Measurements from ENCODE around the gene EN2.
"Not testable (repeated sequence)": the region's sequence is repeated elsewhere in the genome, so short reads cannot be mapped to it uniquely, and the experiment has no call there.

The EN2 gene

GRCh38 chr7:155425887-155426286 is 32.0 kb upstream of the EN2 start:
- DNase-seq (ENCODE audit: low read depth, low spot score): no peak

- DNase-seq (ENCODE audit: low read depth, low spot score): no peak
These were observed 31.2 kb upstream of the EN2 start for GRCh38 chr7:155426543-155427410.

- DNase-seq (ENCODE audit: low read depth, low spot score): no peak
These were observed 30.4 kb upstream of the EN2 start for GRCh38 chr7:155427411-155428038.

- DNase-seq (ENCODE audit: low read depth, low spot score): no peak
These were observed 29.6 kb upstream of the EN2 start for GRCh38 chr7:155428171-155428834.

- DNase-seq (ENCODE audit: low read depth, low spot score): no peak
These were observed 28.3 kb upstream of the EN2 start for GRCh38 chr7:155429651-155430050.

GRCh38 chr7:155430606-155431005 is 27.3 kb upstream of the EN2 start:
- no peak for DNase-seq (ENCODE audit: low read depth, low spot score)

- no peak for DNase-seq (ENCODE audit: low read depth, low spot score)
These were observed 26.7 kb upstream of the EN2 start for GRCh38 chr7:155431231-155431630.

- DNase-seq (ENCODE audit: low read depth, low spot score): no peak
These were observed 26.2 kb upstream of the EN2 start for GRCh38 chr7:155431711-155432110.

GRCh38 chr7:155435110-155435509 is 22.8 kb upstream of the EN2 start:
- no peak for DNase-seq (ENCODE audit: low read depth, low spot score)

GRCh38 chr7:155437836-155438235 is 20.1 kb upstream of the EN2 start:
- DNase-seq (ENCODE audit: low read depth, low spot score): no peak

GRCh38 chr7:155438777-155439176 is 19.2 kb upstream of the EN2 start:
- no peak for DNase-seq (ENCODE audit: low read depth, low spot score)

- no peak for DNase-seq (ENCODE audit: low read depth, low spot score)
These were observed 18.5 kb upstream of the EN2 start for GRCh38 chr7:155439311-155440017.

GRCh38 chr7:155440018-155440410 is 17.9 kb upstream of the EN2 start:
- no peak for DNase-seq (ENCODE audit: low read depth, low spot score)

- no peak for DNase-seq (ENCODE audit: low read depth, low spot score)
These were observed 16.1 kb upstream of the EN2 start for GRCh38 chr7:155441856-155442255.

GRCh38 chr7:155444746-155445145 is 13.2 kb upstream of the EN2 start:
- no peak for DNase-seq (ENCODE audit: low read depth, low spot score)

GRCh38 chr7:155445606-155446005 is 12.3 kb upstream of the EN2 start:
- not testable (repeated sequence) for DNase-seq (ENCODE audit: low read depth, low spot score)

- DNase-seq (ENCODE audit: low read depth, low spot score): no peak
These were observed 10.3 kb upstream of the EN2 start for GRCh38 chr7:155447603-155448002.

GRCh38 chr7:155448632-155449007 is 9.3 kb upstream of the EN2 start:
- DNase-seq (ENCODE audit: low read depth, low spot score): no peak

- DNase-seq (ENCODE audit: low read depth, low spot score): no peak
These were observed 8.7 kb upstream of the EN2 start for GRCh38 chr7:155449008-155449868.

GRCh38 chr7:155449869-155450557 is 7.9 kb upstream of the EN2 start:
- DNase-seq (ENCODE audit: low read depth, low spot score): no peak
